H1 (cell line): ENCODE data around the gene CHMP4A. TPM values are rescaled to one million over a fixed set of nuclear protein-coding genes. Genes with fewer than 3 reads are reported as not detected.

Experiments
- CTCF ChIA-PET: fragments of 300-600 bp; sonication (Branson Sonifier 250); formaldehyde crosslinking; loops from one replicate; lab custom pipeline; 2021; ENCODE audit not compliant: partially characterized antibody; lab: Charles Lee
- POLR2A ChIA-PET: fragments of 300-600 bp; sonication (Branson Sonifier 250); formaldehyde crosslinking; loops from one replicate; lab custom pipeline; 2021; ENCODE audit warnings: inconsistent platforms; ENCODE audit not compliant: partially characterized antibody; lab: Charles Lee
- DNase-seq, 2 experiments: peaks; one replicate each; pipeline versions ENCODE4 v3.0.0 to v3.0.0-alpha.2; 2010 to 2022; ENCODE audit warnings: low spot score in 2 of 2, low read depth in 1 of 2, mixed read lengths in 1 of 2
- FAIRE-seq: peaks from 2 replicates; lab custom pipeline; 2011; peaks lifted over from hg19 to GRCh38; lab: Jason Lieb, UNC
- H2AFZ ChIP-seq: 2 replicates; pipeline ENCODE4 v1.8.1; 2012; ENCODE audit warnings: low read length, inconsistent platforms
- H2AK5ac ChIP-seq: 2 replicates; pipeline ENCODE4 v1.6.1; 2013; ENCODE audit warnings: low read depth, low read length
- H2BK120ac ChIP-seq: replicated peaks from 2 replicates; pipeline ENCODE3; 2013; ENCODE audit warnings: low read depth, low read length, inconsistent platforms
- H2BK12ac ChIP-seq: 2 replicates; pipeline ENCODE4 v1.6.1; 2013; ENCODE audit warnings: low read depth, low read length
- H2BK15ac ChIP-seq: 2 replicates; pipeline ENCODE4 v1.6.1; 2013; ENCODE audit warnings: low read length
- H2BK20ac ChIP-seq: 2 replicates; pipeline ENCODE4 v1.6.1; 2013; ENCODE audit warnings: low read length
- H2BK5ac ChIP-seq: 2 replicates; pipeline ENCODE4 v1.6.1; 2013; ENCODE audit warnings: low read depth, low read length
- H3K14ac ChIP-seq: 2 replicates; pipeline ENCODE4 v1.6.1; 2013; ENCODE audit warnings: inconsistent platforms; ENCODE audit not compliant: insufficient read length
- H3K18ac ChIP-seq: 2 replicates; pipeline ENCODE4 v1.6.1; 2013; ENCODE audit warnings: low read length; ENCODE audit errors: extremely low read depth
- H3K23ac ChIP-seq: 2 replicates; pipeline ENCODE4 v1.6.1; 2013; ENCODE audit warnings: inconsistent platforms; ENCODE audit not compliant: insufficient read length
- H3K23me2 ChIP-seq: 2 replicates; pipeline ENCODE4 v1.6.1; 2013; ENCODE audit warnings: low read depth, low read length
- H3K27ac ChIP-seq: 2 replicates; pipeline ENCODE4 v1.6.1; 2011; ENCODE audit warnings: low read depth, low read length, inconsistent platforms
- H3K27me3 ChIP-seq, 4 experiments: replicated peaks in 1 of 4; 1 replicate in 1 of 4; 2 replicates in 3 of 4; pipeline versions ENCODE4 v1.6.1 to v1.8.1; 2011 to 2013; ENCODE audit warnings: low read length in 3 of 4, mild to moderate bottlenecking in 3 of 4, inconsistent platforms in 2 of 4, mixed read lengths in 2 of 4, moderate library complexity in 1 of 4; ENCODE audit not compliant: control insufficient read depth in 3 of 4, insufficient read depth in 3 of 4; ENCODE audit errors: extremely low read depth in 1 of 4
- H3K36me3 ChIP-seq, 4 experiments: 2 replicates each; pipeline versions ENCODE4 v1.6.1 to v1.8.1; 2011 to 2013; ENCODE audit warnings: mild to moderate bottlenecking in 4 of 4, low read length in 3 of 4, moderate library complexity in 2 of 4, control low read depth in 1 of 4, inconsistent platforms in 1 of 4; ENCODE audit not compliant: insufficient read depth in 4 of 4, control insufficient read depth in 2 of 4
- H3K4ac ChIP-seq: replicated peaks from 2 replicates; pipeline ENCODE3; 2013; ENCODE audit warnings: low read length, low read depth, mixed read lengths, inconsistent platforms; ENCODE audit not compliant: insufficient read length
- H3K4me1 ChIP-seq, 4 experiments: replicated peaks in 1 of 4; 1 replicate in 1 of 4; 2 replicates in 3 of 4; pipeline versions ENCODE4 v1.6.1 to v1.8.1; 2011 to 2013; ENCODE audit warnings: low read length in 3 of 4, inconsistent platforms in 2 of 4, mixed read lengths in 1 of 4; ENCODE audit not compliant: insufficient read depth in 4 of 4, control insufficient read depth in 3 of 4
- H3K4me2 ChIP-seq, 2 experiments: 2 replicates each; pipeline versions ENCODE4 v1.6.1 to v1.8.1; 2011 to 2013; ENCODE audit warnings: low read depth in 2 of 2, low read length in 2 of 2, control low read depth in 1 of 2, inconsistent platforms in 1 of 2, mild to moderate bottlenecking in 1 of 2; ENCODE audit not compliant: insufficient read depth in 1 of 2
- H3K4me3 ChIP-seq, 4 experiments: fragments of 200-600, 300-600 bp in 1 of 4; sonication (generic), shearing (Covaris generic), sonication (Bioruptor Twin) in 1 of 4; 2 replicates each; pipeline versions ENCODE4 v1.5.1 to v1.8.1; 2011 to 2016; ENCODE audit warnings: low read length in 4 of 4, low read depth in 3 of 4, control low read depth in 2 of 4, inconsistent platforms in 2 of 4, mild to moderate bottlenecking in 2 of 4, mixed read lengths in 1 of 4, moderate library complexity in 1 of 4; ENCODE audit not compliant: insufficient read depth in 2 of 4; ENCODE audit errors: extremely low read depth in 1 of 4
- H3K56ac ChIP-seq: replicated peaks from 2 replicates; pipeline ENCODE3; 2013; ENCODE audit warnings: low read depth, mild to moderate bottlenecking, mixed read lengths, low read length, inconsistent platforms; ENCODE audit not compliant: insufficient read length
- H3K79me1 ChIP-seq: 2 replicates; pipeline ENCODE4 v1.6.1; 2013; ENCODE audit warnings: low read depth, low read length, control low read depth
- H3K79me2 ChIP-seq, 2 experiments: 2 replicates each; pipeline versions ENCODE4 v1.6.1 to v1.8.1; 2012 to 2013; ENCODE audit warnings: low read length in 2 of 2, mild to moderate bottlenecking in 2 of 2, inconsistent platforms in 1 of 2; ENCODE audit not compliant: insufficient read depth in 2 of 2, control insufficient read depth in 1 of 2
- H3K9ac ChIP-seq, 4 experiments: replicated peaks in 1 of 4; 1 replicate in 1 of 4; 2 replicates in 3 of 4; pipeline versions ENCODE4 v1.6.1 to v1.8.1; 2011 to 2013; ENCODE audit warnings: low read depth in 3 of 4, low read length in 3 of 4, control low read depth in 2 of 4, mild to moderate bottlenecking in 2 of 4, moderate library complexity in 2 of 4, inconsistent platforms in 1 of 4; ENCODE audit errors: extremely low read depth in 1 of 4
- H3K9me3 ChIP-seq, 2 experiments: 2 replicates each; pipeline versions ENCODE4 v1.6.1 to v1.8.1; 2012 to 2013; ENCODE audit warnings: mild to moderate bottlenecking in 2 of 2, moderate library complexity in 2 of 2, control low read depth in 1 of 2, inconsistent platforms in 1 of 2, low read depth in 1 of 2, low read length in 1 of 2, mixed read lengths in 1 of 2; ENCODE audit not compliant: insufficient read depth in 2 of 2
- H4K20me1 ChIP-seq, 2 experiments: replicated peaks in 1 of 2; 2 replicates each; pipeline versions ENCODE3 to v1.8.1; 2011 to 2013; ENCODE audit warnings: inconsistent platforms in 2 of 2, low read length in 2 of 2, mild to moderate bottlenecking in 1 of 2; ENCODE audit not compliant: insufficient read depth in 2 of 2, control insufficient read depth in 1 of 2
- H4K5ac ChIP-seq: 2 replicates; pipeline ENCODE4 v1.6.1; 2013; ENCODE audit warnings: low read length, low read depth, mixed read lengths, inconsistent platforms; ENCODE audit not compliant: insufficient read length
- H4K8ac ChIP-seq: 2 replicates; pipeline ENCODE4 v1.8.0; 2013; ENCODE audit warnings: mild to moderate bottlenecking, moderate library complexity, low read length, inconsistent platforms; ENCODE audit not compliant: insufficient read depth; ENCODE audit errors: extremely low read depth
- H4K91ac ChIP-seq: replicated peaks from 2 replicates; pipeline ENCODE3; 2013; ENCODE audit warnings: low read length, mixed read lengths, inconsistent platforms; ENCODE audit not compliant: insufficient read length
- ASH2L ChIP-seq: fragments of 200-600, 300-600 bp; sonication (generic); IDR thresholded peaks from one replicate; pipeline ENCODE4 v1.7.1; 2017; ENCODE audit warnings: low read length
- EP300 ChIP-seq, 2 experiments: IDR thresholded peaks; 1 replicate in 1 of 2; 2 replicates in 1 of 2; pipeline ENCODE4 v1.6.1; 2011 to 2012; ENCODE audit warnings: low read depth in 2 of 2, low read length in 2 of 2, mild to moderate bottlenecking in 2 of 2, borderline replicate concordance in 1 of 2, inconsistent platforms in 1 of 2, moderate library complexity in 1 of 2
- GABPA ChIP-seq: IDR thresholded peaks from 2 replicates; pipeline ENCODE4 v1.6.1; 2011; ENCODE audit warnings: mild to moderate bottlenecking, low read length, moderate library complexity, borderline replicate concordance; ENCODE audit not compliant: insufficient read depth
- SRF ChIP-seq: IDR thresholded peaks from 2 replicates; pipeline ENCODE4 v1.6.1; 2011; ENCODE audit warnings: mild to moderate bottlenecking, low read depth, low read length, moderate library complexity
- YY1 ChIP-seq: IDR thresholded peaks from 2 replicates; pipeline ENCODE4 v1.6.1; 2011; ENCODE audit warnings: low read depth, mild to moderate bottlenecking, low read length
- WGBS, 2 experiments: shearing (Covaris generic) in 1 of 2; methylation state at CpG; one replicate each; pipeline versions ENCODE4 v1.1.6 to v1.1.7; 2013 to 2015; ENCODE audit warnings: low lambda C conversion rate in 2 of 2, mixed read lengths in 2 of 2, inconsistent platforms in 1 of 2, low coverage in 1 of 2, missing lambda C conversion rate in 1 of 2; ENCODE audit not compliant: insufficient replicate concordance in 2 of 2, insufficient coverage in 1 of 2, insufficient read length in 1 of 2; ENCODE audit errors: extremely low coverage in 1 of 2, missing lambda C conversion rate in 1 of 2; 5-methylcytosine and 5-hydroxymethylcytosine counted together
- polyA plus RNA-seq, 7 experiments: library from polyadenylated mRNA; depleted of rRNA in 3 of 7; stranded (reverse) in 5 of 7; unstranded in 2 of 7; fragments of >200 nt in 5 of 7; fragments of 200-250 nt in 2 of 7; gene quantifications; 1 replicate in 5 of 7; 2 replicates in 1 of 7; 4 replicates in 1 of 7; pipeline versions ENCODE4 v1.2.1 to v1.2.3, GENCODE V29; 2011 to 2013; ENCODE audit warnings: missing spikeins in 2 of 7, mixed read lengths in 2 of 7
- total RNA-seq: library from RNA; stranded (reverse); fragmentation: NEBNext Ultra II Directional; extraction: Animal tissue kit (Norgen Biotek cat#: 25700); gene quantifications from 2 replicates; pipeline ENCODE4 v1.2.1, GENCODE V29; 2021

Gene CHMP4A
- total and polyA plus RNA-seq, 2 of the 8 experiments (the other 6 are each of a cell fraction or from before 2014, with no cell fraction given), result 32.9 to 37.6 TPM

DNA sequence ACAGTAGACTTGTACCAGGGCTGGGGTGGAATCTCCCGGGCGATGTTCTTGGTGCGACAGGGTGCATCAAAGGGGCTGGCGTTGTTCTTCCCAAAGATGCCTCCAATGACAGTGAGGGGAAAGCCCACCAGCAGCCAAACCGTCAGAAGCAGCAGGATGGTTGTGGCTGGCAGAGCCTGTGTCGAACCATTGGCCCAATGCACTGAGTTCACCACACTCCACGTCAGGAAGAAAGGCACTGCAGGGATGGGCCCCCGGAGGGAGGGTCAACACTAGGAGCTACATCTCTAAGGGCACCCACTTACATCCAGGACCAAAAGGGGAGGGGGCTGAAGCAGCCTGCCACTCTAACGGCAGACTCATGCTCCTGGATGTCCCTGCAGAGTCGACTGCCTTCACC is 22.9 kb downstream of the CHMP4A start:
- Histone ChIP-seq H4K8ac (no peak overlapping the region; the same call in 1 of the 2 replicates), H3K9me3 (no peaks in the 10 kb centered on the region), H3K23me2 (peaks cover 5% of the 10 kb centered on the region), H3K14ac (no peak overlapping the region), H3K4ac (no peak overlapping the region), H3K27me3 (no peaks in the 10 kb centered on the region), H3K27ac (no peak overlapping the region), H3K9ac (no peak overlapping the region), H3K4me1 (peaks cover 0 to 13% (median 7%) of the 10 kb centered on the region in 4 experiments; a peak in 6 of 7 replicates), H3K56ac (no peak overlapping the region), H2BK15ac (no peak overlapping the region), H2BK120ac (no peak overlapping the region), H3K18ac (no peak overlapping the region), H4K5ac (no peak overlapping the region), H3K36me3 (peaks cover 12 to 23% (median 21%) of the 10 kb centered on the region in 4 experiments; a peak in 7 of 8 replicates), H2BK12ac (no peak overlapping the region), H3K4me3 (no peak overlapping the region), H4K91ac (no peak overlapping the region), H2AK5ac (no peak overlapping the region), H3K79me2 (peaks cover 0 to 13% of the 10 kb centered on the region in 2 experiments; a peak in 2 of 4 replicates), H2BK5ac (no peak overlapping the region), H2BK20ac (no peak overlapping the region), H4K20me1 (peaks cover 0 to 13% of the 10 kb centered on the region in 2 experiments), H3K4me2 (no peak overlapping the region), H2AFZ (no peak overlapping the region), H3K79me1 (peaks cover 12% of the 10 kb centered on the region), H3K23ac (no peak overlapping the region)
- POLR2A ChIA-PET, result interaction anchor here (1.1 to 7.9 kb wide), 3 partner anchors 15 to 57 kb away, joined by 3 to 158 read pairs (median 5); partner anchors contain the start of gene REC8
- no peak for DNase-seq
- WGBS, 2 experiments, result 89% methylated on average over 10 of the region's 10 CpGs; no CpG with 5 or more reads in 1 of the 2 experiments
- FAIRE-seq, result no peak
- no peak for TF ChIP-seq YY1
- TF ChIP-seq GABPA, result no peak
- no peak for TF ChIP-seq SRF
- TF ChIP-seq EP300 (IDR thresholded peaks at IDR 0.05; ENCODE audit: borderline replicate concordance in 1 of 2, low read depth in 2 of 2, low read length in 2 of 2), result no peak
- no peak for TF ChIP-seq ASH2L
- CTCF ChIA-PET, result no interaction called here
